Neural progenitor cell (in vitro differentiated cells): ENCODE measurements around the gene CLCNKA. TPM values are rescaled to one million over a fixed set of nuclear protein-coding genes. Genes with fewer than 3 reads are reported as not detected.

Experiments used
- DNase-seq: peaks from one replicate; pipeline ENCODE4 v3.0.0-alpha.2; 2016; ENCODE audit warnings: low spot score
- H2AFZ ChIP-seq: fragments of 200-600 bp; sonication (generic); replicated peaks from 2 replicates; pipeline ENCODE4 v1.6.1; 2016; ENCODE audit warnings: antibody characterized with exemption
- H3F3A ChIP-seq: fragments of 200-600 bp; sonication (generic); 2 replicates; pipeline ENCODE4 v1.6.1; 2016; ENCODE audit warnings: antibody characterized with exemption, low read depth
- H3K27ac ChIP-seq: fragments of 200-600 bp; sonication (generic); 2 replicates; pipeline ENCODE4 v1.5.1; 2016; ENCODE audit warnings: mild to moderate bottlenecking
- H3K27me3 ChIP-seq: fragments of 200-600 bp; sonication (generic); 2 replicates; pipeline ENCODE4 v1.6.1; 2016; ENCODE audit warnings: mild to moderate bottlenecking, moderate library complexity
- H3K36me3 ChIP-seq: fragments of 200-600 bp; sonication (generic); 2 replicates; pipeline ENCODE4 v1.5.1; 2016
- H3K4me1 ChIP-seq: fragments of 200-600 bp; sonication (generic); 2 replicates; pipeline ENCODE4 v1.6.1; 2016; ENCODE audit warnings: mixed run types
- H3K4me2 ChIP-seq: fragments of 200-600 bp; sonication (generic); 2 replicates; pipeline ENCODE4 v1.6.1; 2016
- H3K4me3 ChIP-seq: fragments of 200-600 bp; sonication (generic); 2 replicates; pipeline ENCODE4 v1.5.1; 2016
- H3K79me2 ChIP-seq: fragments of 200-600 bp; sonication (generic); 2 replicates; pipeline ENCODE4 v1.6.1; 2016; ENCODE audit warnings: low read depth
- H3K9ac ChIP-seq: fragments of 200-600 bp; sonication (generic); 2 replicates; pipeline ENCODE4 v1.6.1; 2016
- H3K9me3 ChIP-seq: fragments of 200-600 bp; sonication (generic); 2 replicates; pipeline ENCODE4 v1.5.1; 2016; ENCODE audit warnings: low read depth
- H4K20me1 ChIP-seq: fragments of 200-600 bp; sonication (generic); 2 replicates; pipeline ENCODE4 v1.6.1; 2016; ENCODE audit warnings: low read depth
- H3K27ac Mint-ChIP-seq: 3 replicates; pipeline ENCODE4 v1.8.0; 2021; ENCODE audit warnings: mixed read lengths
- H3K27me3 Mint-ChIP-seq: 2 replicates; pipeline ENCODE4 v1.8.0; 2022; ENCODE audit warnings: low read depth, mild to moderate bottlenecking, inconsistent platforms, moderate library complexity, mixed read lengths; ENCODE audit not compliant: insufficient read depth
- H3K36me3 Mint-ChIP-seq: 3 replicates; pipeline ENCODE4 v1.8.0; 2021; ENCODE audit warnings: mixed read lengths
- H3K4me1 Mint-ChIP-seq: 3 replicates; pipeline ENCODE4 v1.8.0; 2021; ENCODE audit warnings: mixed read lengths
- H3K4me3 Mint-ChIP-seq: 3 replicates; pipeline ENCODE4 v1.8.0; 2021; ENCODE audit warnings: mild to moderate bottlenecking, moderate library complexity, mixed read lengths
- H3K9me3 Mint-ChIP-seq: 3 replicates; pipeline ENCODE4 v1.8.0; 2020; ENCODE audit warnings: mixed read lengths
- CTCF ChIP-seq: fragments of 200-600 bp; sonication (generic); IDR thresholded peaks from 2 replicates; pipeline ENCODE4 v1.5.1; 2017; ENCODE audit warnings: antibody characterized with exemption, mild to moderate bottlenecking
- EZH2 ChIP-seq: fragments of 200-600 bp; sonication (generic); IDR thresholded peaks from 2 replicates; pipeline ENCODE4 v1.6.1; 2017; ENCODE audit warnings: antibody characterized with exemption, mild to moderate bottlenecking, moderate library complexity
- EZH2phosphoT487 ChIP-seq: fragments of 200-600 bp; sonication (generic); IDR thresholded peaks from 2 replicates; pipeline ENCODE4 v1.6.1; 2017; ENCODE audit warnings: antibody characterized with exemption
- total RNA-seq: library from RNA; depleted of rRNA; stranded (reverse); fragments of >200 nt; gene quantifications from 2 replicates; pipeline ENCODE4 v1.2.3, GENCODE V29; 2015; ENCODE audit warnings: low replicate concordance

Gene CLCNKA
- total RNA-seq, 1 donor from 2014 or later: not detected

GRCh38 chr1:15994590-15995351, 27.1 kb upstream of the CLCNKA start:
- Histone ChIP-seq H3K27me3 (peaks cover 16% of the 10 kb centered on the region), H3K9me3 (no peaks in the 10 kb centered on the region), H3K4me1 (no peaks in the 10 kb centered on the region), H3K4me2 (no peak overlapping the region), H3K4me3 (no peak overlapping the region), H3K27ac (no peak overlapping the region), H3K79me2 (no peaks in the 10 kb centered on the region), H3K9ac (no peak overlapping the region), H2AFZ (no peak overlapping the region), H3F3A (no peaks in the 10 kb centered on the region), H3K36me3 (no peaks in the 10 kb centered on the region), H4K20me1 (no peaks in the 10 kb centered on the region)
- no peaks in the 10 kb centered on the region for H3K4me1 Mint-ChIP-seq
- no peaks in the 10 kb centered on the region for H3K36me3 Mint-ChIP-seq
- no peak overlapping the region for H3K4me3 Mint-ChIP-seq
- peaks cover 13% of the 10 kb centered on the region for H3K27me3 Mint-ChIP-seq
- TF ChIP-seq EZH2: no peak
- peak; percentile 52 for TF ChIP-seq CTCF
- peak; percentile 46 for DNase-seq
- H3K9me3 Mint-ChIP-seq: no peaks in the 10 kb centered on the region
- H3K27ac Mint-ChIP-seq: peak overlapping the region; percentile 28

- Mint-ChIP-seq H3K27me3 (peaks cover 18% of the 10 kb centered on the region), H3K4me3 (no peak overlapping the region)
These were observed 24.7 kb upstream of the CLCNKA start for GRCh38 chr1:15997076-15997585.

DNA sequence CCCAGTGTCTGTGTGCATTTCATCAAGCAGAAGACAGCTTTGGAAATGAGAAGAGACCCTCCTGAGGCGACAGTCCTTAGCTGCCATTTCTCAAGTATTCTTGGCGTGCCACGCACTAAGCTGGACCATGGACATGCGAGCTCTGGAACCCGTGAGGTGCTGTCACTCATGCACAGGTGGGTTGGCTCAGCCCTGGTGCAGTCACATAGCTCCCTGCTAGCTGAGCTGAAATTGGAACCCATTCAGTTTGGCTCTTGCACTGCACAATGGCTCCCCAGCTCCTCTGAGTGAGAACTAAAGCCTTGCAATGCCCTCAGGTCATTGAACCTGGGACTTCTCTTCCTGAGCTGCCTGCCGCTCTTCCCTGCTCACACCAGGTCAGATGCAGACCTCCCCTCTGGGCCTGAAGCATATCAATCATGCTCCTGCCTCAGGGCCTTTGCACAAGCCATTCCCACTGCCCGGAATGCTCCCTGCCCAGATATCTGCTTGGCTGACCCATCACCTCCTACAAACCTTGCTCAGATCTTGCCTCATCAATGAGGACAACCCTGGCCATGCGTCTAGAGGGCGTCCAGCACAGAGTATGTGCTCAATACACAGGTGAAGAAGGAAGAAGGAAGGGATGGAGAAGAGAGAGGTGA, 24.1 kb upstream of the CLCNKA start:
- H3K4me3 ChIP-seq: no peak overlapping the region
- H3K9me3 Mint-ChIP-seq: no peaks in the 10 kb centered on the region
- no peak overlapping the region for H3K4me2 ChIP-seq
- H3K9ac ChIP-seq: no peak overlapping the region
- H3K79me2 ChIP-seq: no peaks in the 10 kb centered on the region
- H3F3A ChIP-seq: no peaks in the 10 kb centered on the region
- H3K27ac Mint-ChIP-seq: peak overlapping the region; percentile 63
- peaks cover 46% of the 10 kb centered on the region for H3K27me3 ChIP-seq
- no peak overlapping the region for H2AFZ ChIP-seq
- H3K4me1 Mint-ChIP-seq: no peaks in the 10 kb centered on the region
- no peaks in the 10 kb centered on the region for H3K9me3 ChIP-seq
- H3K4me3 Mint-ChIP-seq: no peak overlapping the region
- no peaks in the 10 kb centered on the region for H3K36me3 Mint-ChIP-seq
- H3K36me3 ChIP-seq: no peaks in the 10 kb centered on the region
- TF ChIP-seq CTCF (no peak), EZH2 (no peak), EZH2phosphoT487 (no peak)
- no peak for DNase-seq
- no peaks in the 10 kb centered on the region for H3K4me1 ChIP-seq
- no peaks in the 10 kb centered on the region for H4K20me1 ChIP-seq
- H3K27ac ChIP-seq: no peak overlapping the region
- H3K27me3 Mint-ChIP-seq: peaks cover 18% of the 10 kb centered on the region

More at GRCh38 chr1:15997076-15997585, 24.7 kb upstream of the CLCNKA start:
- Histone ChIP-seq H3K9ac (no peak overlapping the region), H3K36me3 (no peaks in the 10 kb centered on the region), H3K4me1 (no peaks in the 10 kb centered on the region), H4K20me1 (no peaks in the 10 kb centered on the region), H3K79me2 (no peaks in the 10 kb centered on the region), H3F3A (no peaks in the 10 kb centered on the region), H3K4me3 (no peak overlapping the region), H3K27ac (no peak overlapping the region), H2AFZ (no peak overlapping the region), H3K27me3 (peaks cover 39% of the 10 kb centered on the region), H3K9me3 (no peaks in the 10 kb centered on the region), H3K4me2 (no peak overlapping the region)
- TF ChIP-seq EZH2 (no peak), CTCF (no peak), EZH2phosphoT487 (no peak)
- no peaks in the 10 kb centered on the region for H3K4me1 Mint-ChIP-seq
- peak overlapping the region; percentile 63 for H3K27ac Mint-ChIP-seq
- no peak for DNase-seq
- H3K36me3 Mint-ChIP-seq: no peaks in the 10 kb centered on the region
- no peaks in the 10 kb centered on the region for H3K9me3 Mint-ChIP-seq
